H54 (cell line): Measurements from ENCODE around the gene SLC12A7.
"Not testable (repeated sequence)": the region's sequence is repeated elsewhere in the genome, so short reads cannot be mapped to it uniquely, and the experiment has no call there.

Experiments
- DNase-seq: peaks from one replicate; pipeline ENCODE4 v3.0.0; 2011; ENCODE audit warnings: low spot score, mixed read lengths; ENCODE audit not compliant: insufficient read length
- FAIRE-seq: peaks from 3 replicates; lab custom pipeline; 2011; peaks lifted over from hg19 to GRCh38; lab: Jason Lieb, UNC
- POLR2A ChIP-seq: IDR thresholded peaks from 2 replicates; pipeline ENCODE4 v1.6.1; 2011; ENCODE audit warnings: low read depth, mild to moderate bottlenecking, low read length

The SLC12A7 gene

GRCh38 chr5:1033606-1034420, 78.0 kb downstream of the SLC12A7 start:
- TF ChIP-seq POLR2A, result no peak
- no peak for FAIRE-seq
- no peak for DNase-seq

- DNase-seq (no peak), FAIRE-seq (no peak)
- TF ChIP-seq POLR2A, result no peak
Measured at GRCh38 chr5:1033178-1033577, 78.7 kb downstream of the SLC12A7 start.

GRCh38 chr5:1032551-1033027, 79.3 kb downstream of the SLC12A7 start:
- DNase-seq (no peak), FAIRE-seq (no peak)
- no peak for TF ChIP-seq POLR2A

- FAIRE-seq, result no peak
- DNase-seq, result no peak
- no peak for TF ChIP-seq POLR2A
Measured at GRCh38 chr5:1032011-1032410, 79.9 kb downstream of the SLC12A7 start.

- DNase-seq (no peak), FAIRE-seq (no peak)
- TF ChIP-seq POLR2A, result no peak
Measured at GRCh38 chr5:1031306-1031959, 80.4 kb downstream of the SLC12A7 start.

GRCh38 chr5:1030801-1031271, 81.0 kb downstream of the SLC12A7 start:
- DNase-seq (no peak), FAIRE-seq (no peak)
- no peak for TF ChIP-seq POLR2A

- no peak for TF ChIP-seq POLR2A
- no peak for DNase-seq
- no peak for FAIRE-seq
Measured at GRCh38 chr5:1029945-1030625, 81.8 kb downstream of the SLC12A7 start.

GRCh38 chr5:1029282-1029944, 82.5 kb downstream of the SLC12A7 start:
- no peak for DNase-seq
- TF ChIP-seq POLR2A, result no peak
- no peak for FAIRE-seq

- no peak for FAIRE-seq
- no peak for TF ChIP-seq POLR2A
Measured at GRCh38 chr5:1028481-1029281, 83.2 kb downstream of the SLC12A7 start.

GRCh38 chr5:1027631-1028441, 84.0 kb downstream of the SLC12A7 start:
- TF ChIP-seq POLR2A, result no peak
- FAIRE-seq (no peak), DNase-seq (no peak)

More at GRCh38 chr5:1028481-1029281, 83.2 kb downstream of the SLC12A7 start:
- DNase-seq, result no peak

- DNase-seq (no peak), FAIRE-seq (no peak)
- TF ChIP-seq POLR2A, result no peak
Measured at GRCh38 chr5:1026700-1027621, 84.9 kb downstream of the SLC12A7 start.

- not testable (repeated sequence) for DNase-seq, FAIRE-seq
Measured at GRCh38 chr5:1021969-1022336, 89.9 kb downstream of the SLC12A7 start.
